Measurements from ENCODE around the gene LSM7.

LSM7 gene

DNA sequence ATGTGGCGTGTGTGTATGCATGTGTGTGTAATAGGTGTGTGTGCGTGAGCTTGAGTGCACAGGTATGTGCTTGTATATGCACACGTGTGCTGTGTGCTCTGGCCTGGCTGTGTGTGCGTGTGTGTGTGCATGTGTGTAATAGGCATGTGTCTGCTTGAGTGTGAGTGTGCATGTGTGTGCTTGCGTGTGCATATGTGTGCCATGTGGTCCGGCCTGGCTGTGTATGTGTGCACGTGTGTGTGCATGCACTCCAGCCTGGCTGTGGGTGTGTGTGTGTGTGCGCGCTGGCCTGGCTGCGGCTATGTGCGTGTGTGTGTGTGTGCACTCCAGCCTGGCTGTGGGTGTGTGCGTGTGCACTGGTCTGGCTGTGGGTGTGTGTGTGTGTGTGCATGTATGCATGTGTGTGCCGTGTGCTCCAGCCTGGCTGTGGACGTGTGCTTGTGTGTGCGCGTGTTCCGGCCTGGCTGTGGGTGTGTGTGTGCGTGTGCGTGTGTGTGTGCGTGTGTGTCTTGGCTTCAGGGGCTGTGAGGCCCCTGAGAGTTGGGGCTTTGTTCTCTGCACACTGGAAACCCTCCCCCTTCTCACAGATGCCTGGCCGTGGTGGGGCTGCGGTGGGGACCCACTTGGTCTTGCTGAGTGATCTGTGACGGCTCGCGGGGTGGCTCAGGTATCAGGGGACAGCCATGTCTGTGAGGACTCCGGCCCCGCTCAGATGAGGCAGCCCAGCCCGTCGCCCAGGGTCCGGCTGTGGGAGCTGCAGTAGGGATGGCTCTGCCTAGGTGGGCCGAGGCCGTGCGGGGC lies 8.3 kb upstream of the LSM7 start:
- no peak for DNase-seq

DNA sequence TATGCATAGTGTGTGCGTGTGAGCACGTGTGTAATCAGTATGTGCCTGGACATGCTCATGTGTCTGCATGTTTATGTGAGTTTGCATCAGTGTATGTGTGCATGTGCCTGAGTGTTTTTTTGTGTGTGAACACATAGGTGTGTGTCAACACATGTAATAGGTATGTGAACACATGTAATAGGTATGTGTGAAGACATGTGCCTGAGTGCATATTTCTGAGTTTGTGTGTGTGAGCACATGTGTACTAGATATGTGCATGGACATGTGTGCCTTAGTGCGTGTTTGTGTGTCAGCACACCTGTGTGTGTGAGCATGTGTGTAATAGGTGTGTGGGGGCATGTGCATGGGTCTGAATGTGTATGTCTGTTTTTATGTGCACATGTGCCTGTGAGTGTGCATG lies 7.5 kb upstream of the LSM7 start:
- DNase-seq = no peak

DNA sequence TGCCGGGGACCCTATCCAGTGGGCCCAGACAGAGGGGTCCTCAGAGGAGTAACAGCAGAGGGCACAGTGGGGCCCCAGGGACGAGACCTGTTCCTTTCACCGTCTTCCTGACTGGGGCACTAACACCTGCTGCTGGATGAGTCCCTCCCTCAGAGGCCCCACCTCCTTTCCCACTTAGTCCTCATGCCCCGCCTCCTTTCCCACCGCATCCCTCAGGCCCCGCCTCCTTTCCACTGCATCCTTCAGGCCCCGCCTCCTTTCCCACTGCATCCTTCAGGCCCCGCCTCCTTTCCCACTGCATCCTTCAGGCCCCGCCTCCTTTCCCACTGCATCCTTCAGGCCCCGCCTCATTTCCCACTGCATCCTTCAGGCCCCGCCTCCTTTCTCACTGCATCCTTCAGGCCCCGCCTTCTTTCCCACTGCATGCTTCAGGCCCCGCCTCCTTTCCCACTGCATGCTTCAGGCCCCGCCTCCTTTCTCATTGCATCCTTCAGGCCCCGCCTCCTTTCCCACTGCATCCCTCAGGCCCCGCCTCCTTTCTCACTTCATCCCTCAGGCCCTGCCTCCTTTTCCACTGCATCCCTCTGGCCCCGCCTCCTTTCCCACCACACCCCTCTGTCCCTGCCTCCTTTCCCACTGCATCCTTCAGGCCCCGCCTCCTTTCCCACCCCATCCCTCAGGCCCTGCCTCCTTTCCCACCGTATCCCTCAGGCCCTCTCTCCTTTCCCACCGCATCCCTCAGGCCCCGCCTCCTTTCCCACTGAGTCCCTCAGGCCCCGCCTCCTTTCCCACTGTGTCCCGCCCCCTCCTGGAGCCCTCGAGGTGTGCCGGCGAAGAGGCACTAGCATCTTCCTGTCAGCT lies 6.8 kb upstream of the LSM7 start:
- DNase-seq = no peak

DNA sequence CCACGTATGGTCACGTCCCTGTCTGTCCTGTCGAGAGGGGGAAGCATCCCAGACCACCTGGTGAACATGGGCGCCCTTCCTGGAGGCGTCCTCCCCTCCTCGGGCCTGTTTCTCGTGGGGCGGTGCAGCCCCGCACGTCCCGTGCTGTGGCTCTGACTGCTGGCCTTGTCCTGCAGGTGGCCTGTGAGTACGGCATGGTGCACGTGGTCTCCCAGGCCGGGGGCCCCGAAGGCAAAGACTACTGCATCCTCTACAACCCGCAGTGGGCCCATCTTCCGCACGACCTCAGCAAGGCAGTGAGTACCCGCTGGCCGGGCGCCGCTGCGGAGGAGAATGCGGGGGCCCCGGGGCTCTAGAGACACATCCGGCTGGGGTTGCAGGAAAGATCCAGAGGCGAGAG lies 6.0 kb upstream of the LSM7 start:
- no peak for DNase-seq

DNA sequence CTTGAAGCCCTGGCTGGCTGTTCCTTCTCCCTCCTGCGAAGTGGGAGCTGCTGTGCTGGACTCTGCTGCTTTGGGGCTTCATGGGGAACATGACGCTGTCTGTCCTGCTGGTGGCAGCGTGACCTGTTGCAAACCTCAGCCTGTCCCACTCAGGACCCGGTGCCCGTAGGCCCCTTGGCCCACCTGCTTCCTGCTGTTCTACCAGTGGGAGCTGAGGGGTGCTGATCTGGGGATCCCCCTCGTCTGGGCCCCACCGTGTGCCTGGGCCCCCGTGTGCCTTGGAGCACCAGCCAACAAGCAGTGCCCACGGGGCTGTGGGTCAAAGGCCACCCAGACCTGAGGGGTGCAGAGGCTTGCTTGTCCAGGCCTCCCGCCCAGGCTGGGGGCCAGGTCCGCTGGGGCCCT lies 5.4 kb upstream of the LSM7 start:
- no peak for DNase-seq

DNA sequence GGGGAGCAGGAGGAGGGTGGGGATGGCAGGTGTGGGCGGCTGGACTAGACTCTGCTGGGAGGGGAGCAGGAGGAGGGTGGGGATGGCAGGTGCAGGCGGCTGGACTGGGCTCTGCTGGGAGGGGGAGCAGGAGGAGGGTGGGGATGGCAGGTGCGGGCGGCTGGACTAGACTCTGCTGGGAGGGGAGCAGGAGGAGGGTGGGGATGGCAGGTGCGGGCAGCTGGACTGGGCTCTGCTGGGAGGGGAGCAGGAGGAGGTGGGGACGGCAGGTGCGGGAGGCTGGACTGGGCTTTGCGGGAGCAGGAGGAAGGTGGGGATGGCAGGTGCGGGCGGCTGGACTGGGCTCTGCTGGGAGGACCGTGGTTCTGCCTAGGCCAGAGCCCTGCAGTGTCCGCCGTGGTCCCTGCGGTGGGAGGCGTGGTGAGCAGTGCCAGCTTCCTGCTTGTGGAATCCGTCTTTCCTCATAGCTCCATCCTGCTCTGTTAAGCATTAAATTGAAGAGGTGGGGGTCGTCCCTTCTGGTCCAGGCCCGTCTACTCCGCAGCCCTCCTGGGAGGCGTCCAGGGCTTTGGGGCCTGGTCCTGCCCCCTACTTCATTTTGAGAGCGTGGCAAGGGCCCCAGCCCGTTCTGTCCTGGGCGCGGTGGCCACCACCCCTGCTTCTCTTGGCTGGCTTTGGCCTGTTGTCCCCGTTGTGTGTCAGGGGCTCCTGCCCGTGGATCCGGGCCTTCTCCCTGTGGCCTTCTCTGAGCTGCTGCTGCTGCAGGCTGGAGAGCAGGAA lies 4.8 kb upstream of the LSM7 start:
- peak; percentile 85 for DNase-seq

DNA sequence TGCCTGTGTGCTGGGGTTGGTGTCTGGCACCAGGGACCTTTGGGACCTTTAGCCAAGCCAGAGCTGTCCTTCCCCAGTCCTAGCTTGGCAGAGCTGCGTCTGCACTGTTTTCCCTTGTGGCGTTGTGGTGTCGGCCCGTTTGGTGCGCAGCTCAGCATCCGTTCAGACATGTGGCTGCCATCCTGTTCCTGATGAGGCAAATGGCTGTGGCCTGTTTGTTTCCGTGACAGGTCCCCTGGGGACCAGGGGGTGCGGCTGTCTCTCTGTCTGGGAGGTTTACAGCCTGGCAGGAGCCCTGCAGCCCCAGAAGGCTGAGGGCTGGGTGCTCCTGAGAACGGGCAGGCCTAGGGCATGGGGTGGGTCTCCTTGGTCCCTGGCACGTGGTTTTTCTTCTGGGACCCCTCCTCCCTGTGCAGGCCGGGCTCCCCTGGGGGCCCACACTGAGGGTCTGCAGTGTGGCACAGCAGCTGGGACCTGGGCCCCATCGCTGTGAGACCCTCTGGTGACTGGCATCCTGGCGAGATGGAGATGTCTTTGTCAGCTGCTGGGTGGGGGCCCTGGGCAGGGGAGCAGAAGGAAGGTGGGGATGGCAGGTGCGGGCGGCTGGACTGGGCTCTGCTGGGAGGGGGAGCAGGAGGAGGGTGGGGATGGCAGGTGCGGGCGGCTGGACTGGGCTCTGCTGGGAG lies 4.1 kb upstream of the LSM7 start:
- DNase-seq = peak; percentile 82

DNA sequence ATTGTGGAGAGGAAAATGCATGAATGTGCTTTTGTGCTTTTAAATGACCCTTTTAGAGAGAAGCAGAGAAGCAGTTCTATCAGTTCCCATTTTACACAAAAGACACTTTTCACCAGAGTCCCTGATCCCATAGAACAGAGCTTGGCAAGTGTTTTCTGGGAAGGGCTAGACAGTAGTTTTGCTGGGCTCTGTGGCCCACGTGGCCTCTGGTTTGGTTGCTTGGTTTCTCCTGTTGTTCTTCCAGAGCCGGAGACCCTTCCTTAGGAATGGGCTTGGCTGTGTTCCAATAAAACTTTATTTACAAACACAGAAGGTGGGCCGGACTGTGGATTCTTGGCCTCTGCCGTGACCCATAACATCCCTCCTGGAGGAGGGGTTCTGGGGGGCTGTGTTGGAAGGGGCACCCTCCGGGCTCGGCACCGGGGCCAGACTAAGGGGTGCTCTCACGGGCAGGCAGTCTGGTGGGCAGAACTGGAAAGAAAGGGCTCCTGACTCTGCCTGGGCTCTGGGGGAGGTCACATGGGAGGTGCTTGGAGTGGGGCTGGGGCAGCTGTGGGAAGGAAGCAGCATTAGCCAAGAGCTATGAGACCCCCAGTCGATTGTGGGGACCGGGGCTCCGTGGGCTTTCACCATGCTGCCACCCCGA lies 3.3 kb upstream of the LSM7 start:
- no peak for DNase-seq

DNA sequence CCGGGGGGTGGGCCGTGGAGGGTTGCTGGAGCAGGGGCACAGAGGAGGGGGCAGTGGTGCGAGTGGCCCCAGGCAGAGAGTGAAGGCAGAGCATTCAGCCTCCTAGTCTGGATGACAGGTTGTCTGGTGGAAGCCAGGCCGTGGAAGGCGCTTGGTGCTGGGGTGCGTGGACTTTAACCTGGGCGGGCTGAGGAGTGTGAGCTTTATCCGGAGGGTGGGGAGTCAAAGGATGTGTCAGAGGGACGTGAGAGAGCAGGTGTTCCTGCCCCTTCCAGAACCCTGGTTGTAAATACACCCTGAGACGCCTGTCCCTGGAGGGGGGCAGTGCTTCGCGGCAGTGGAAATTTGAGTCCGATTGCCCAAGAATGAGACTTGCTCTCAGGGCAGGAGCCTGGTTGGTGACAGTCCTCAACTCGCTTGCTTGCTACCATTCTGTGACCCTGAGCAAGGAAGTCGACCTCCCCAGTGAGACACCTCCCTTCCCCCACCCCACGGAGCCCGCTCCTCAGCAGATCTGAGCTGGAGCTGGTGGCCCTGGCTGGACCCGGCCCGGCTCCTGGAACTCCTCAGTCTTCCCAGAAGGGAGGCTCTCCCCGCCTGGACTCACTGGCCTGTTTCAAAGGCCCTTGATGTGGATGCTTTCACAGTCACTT lies 2.4 kb upstream of the LSM7 start:
- DNase-seq = peak; percentile 66

DNA sequence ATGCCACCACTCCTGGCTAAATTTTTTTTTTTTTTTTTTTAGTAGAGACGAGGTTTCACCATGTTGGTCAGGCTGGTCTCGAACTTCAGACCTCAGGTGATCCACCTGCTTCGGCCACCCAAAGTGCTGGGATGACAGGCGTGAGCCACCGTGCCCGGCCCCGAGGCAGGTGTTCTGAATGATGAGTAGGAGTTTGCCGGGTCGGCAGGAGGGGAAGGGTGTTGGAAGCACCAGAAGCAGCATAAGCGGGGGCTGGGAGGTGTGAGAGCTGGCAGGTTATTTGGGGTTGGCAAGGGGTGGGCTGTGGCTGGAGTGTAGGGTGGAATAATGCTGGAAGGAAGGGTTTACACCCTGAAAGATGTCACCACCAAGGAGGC lies 1.9 kb upstream of the LSM7 start:
- DNase-seq = no peak

DNA sequence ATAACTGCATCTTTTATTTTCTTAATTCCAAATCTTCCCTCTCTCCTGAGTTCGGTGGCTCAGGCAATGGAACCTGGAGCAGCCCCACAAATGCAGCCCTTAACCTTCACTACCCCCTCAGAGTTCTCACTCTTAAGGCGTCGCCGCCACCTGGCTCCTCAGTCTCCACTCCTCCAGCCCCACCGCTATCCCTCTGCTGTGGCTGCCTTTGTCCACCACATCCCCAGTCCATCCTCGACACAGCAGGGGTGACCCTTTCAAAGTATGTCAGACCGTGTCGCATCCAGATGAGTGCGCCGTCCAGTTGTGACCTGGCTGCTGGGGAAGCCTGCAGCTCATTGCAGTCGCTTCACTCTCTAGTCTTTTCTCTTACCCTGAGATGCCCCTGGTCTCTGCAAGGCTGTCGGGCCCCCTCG lies 1.1 kb upstream of the LSM7 start:
- no peak for DNase-seq

DNA sequence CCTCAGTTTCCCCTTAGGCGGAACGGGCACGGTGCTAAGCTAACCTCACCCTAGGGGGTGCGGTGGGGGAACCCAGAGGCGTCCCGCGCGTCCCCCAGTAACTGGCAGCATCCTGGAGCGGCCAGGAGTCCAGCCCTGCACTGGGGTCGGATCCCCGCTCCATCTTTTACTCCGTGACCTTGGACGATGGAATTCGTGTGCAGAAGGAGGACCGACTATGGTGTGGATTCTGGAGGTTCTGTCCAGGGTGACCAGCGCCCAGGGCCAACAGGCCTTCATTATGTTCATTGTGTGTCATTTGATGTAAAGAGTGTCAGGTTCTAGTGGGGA lies 728 bp upstream of the LSM7 start:
- DNase-seq = no peak

DNA sequence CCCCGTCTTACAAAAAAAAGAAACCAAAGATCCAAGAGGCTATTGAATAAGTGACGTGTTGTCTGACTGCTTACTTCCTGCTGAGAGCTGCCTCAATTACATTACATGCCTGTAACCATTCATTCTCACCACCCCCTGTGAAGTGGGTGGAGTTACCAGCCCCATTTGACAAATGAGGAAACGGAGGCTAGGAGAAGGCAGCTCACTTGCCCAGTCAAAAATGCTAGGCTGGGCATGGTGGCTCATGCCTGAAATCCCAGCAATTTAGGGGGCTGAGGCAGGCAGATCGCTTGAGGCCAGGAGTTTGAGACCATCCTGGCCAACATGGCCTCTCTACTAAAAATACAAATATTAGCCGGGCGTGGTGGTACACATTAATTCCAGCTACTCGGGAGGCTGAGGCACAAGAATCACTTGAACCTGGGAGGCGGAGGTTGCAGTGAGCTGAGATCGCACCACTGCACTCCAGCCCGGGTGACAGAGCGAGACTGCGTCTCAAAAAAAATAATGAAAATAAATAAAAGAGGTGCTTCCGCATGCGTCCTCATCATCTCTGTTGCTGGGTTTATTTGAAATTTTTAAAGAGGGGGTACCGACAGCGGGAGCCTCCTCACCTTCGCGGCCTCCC lies 499 bp downstream of the LSM7 start:
- DNase-seq = no peak

DNA sequence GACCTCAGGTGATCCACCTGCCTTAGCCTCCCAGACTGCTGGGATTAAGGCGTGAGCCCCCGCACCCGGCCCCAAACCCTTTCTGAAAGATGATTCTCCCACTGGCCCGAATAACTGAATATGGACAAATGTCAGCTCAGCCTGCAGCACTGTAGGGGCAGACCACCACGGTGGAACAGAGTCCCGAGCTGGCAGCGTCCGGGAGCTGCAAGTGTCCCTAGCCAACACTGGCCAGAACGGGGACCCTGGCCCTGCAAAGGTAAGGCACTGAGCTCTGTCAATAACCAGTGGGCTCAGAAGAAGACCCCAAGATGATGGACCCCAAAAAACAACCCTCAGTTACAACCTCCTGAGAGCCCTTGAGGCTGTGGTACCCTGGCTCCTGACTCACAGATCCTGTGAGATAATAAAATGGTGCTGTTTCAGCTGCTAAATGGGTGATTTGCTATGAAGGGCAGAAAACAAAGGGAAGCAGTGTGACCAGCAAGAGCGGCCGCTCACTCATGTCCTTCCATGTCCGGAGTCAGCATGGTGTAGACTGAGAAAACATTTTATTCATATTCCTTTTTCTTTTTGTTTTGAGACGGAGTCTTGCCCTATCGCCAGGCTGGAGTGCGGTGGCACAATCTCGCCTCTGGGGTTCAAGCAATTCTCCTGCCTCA lies 1.6 kb downstream of the LSM7 start:
- DNase-seq = no peak

DNA sequence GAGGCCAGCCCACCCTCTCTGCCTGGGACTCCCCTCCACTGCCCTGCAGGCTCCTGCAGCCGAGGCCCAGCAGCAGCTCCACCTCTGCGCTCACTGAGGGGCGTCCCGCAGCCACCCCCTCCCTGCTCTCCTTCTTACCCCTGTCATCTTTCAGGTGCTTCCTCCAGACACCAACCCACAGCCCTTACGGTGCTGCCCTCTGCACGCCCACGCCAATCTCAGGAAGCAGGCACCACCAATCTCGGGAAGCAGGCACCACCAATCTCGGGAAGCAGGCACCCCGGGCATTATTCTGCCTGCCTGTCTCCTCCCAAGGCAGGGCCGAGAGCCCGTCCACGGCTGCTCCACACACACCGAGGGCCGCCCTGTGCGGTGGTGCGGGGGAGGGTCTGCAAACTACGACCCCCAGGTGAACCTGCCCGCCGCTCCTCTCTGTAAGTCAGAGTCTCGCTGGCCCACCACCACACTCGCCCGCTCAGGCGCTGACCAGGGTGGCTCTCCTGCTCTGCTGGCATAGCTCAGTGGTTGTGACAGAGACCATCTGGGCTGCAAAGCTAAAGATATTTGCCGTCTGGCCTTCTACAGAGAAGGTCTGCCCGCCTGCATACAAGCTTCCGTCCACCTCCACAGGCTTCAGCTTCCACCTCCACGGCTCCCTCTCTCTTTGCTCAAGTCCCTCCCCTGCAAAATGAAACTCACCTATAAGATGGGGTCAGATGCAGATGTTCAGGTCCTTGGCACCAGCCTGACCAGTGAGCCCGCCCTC lies 2.9 kb downstream of the LSM7 start:
- DNase-seq = no peak

DNA sequence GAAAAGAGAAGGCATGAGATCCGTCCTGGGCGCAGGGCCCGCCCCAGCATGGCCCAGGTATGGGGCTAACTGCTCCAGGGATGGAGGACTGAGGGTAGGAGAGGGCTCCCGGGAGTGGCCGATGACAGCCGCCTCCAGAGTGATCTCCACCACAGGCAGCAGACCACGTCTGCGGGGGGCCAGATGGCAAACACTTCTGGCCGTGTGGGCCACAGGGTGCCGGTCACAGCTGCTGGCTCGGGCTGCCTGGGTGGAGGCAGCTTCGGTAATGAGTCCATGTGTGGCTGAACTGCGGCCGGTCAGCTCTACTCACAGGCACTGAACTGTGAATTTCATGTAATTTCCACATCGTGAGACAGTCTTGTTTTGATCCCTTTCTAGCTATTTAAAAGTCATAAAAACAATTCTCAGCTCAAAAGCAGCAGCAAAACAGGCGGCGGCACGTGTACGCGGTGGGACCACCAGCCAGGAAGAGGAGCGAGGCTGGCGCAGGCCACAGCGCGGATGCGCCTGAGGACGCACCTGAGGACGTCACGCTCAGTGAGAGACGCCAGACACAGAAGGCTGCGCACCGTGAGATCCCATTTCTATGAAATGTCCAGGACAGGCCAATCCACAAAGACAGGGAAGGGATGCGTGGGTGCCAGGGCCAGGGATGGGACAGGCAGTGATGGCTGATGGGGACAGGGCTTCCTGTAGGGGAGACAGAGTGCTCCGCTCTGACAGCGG lies 4.0 kb downstream of the LSM7 start:
- DNase-seq = no peak

DNA sequence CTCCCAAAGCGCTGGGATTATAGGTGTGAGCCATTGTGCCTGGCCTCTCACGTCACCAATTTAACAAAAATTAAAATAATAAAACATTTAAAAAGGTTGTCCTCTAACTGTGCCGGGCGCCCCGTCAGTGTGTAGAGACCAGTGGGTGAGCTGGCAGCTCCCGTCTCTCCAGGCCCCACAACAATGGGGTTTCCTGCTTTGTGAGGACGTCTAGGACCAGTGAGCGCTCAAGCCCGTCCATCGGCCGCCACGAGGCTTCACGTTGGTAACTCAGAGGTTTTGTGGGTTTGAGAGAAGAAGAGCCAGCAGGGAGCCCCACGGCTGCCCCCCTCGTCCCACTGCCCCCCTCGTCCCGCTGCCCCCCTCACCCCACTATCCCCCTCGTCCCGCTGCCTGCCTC lies 4.7 kb downstream of the LSM7 start:
- no peak for DNase-seq

DNA sequence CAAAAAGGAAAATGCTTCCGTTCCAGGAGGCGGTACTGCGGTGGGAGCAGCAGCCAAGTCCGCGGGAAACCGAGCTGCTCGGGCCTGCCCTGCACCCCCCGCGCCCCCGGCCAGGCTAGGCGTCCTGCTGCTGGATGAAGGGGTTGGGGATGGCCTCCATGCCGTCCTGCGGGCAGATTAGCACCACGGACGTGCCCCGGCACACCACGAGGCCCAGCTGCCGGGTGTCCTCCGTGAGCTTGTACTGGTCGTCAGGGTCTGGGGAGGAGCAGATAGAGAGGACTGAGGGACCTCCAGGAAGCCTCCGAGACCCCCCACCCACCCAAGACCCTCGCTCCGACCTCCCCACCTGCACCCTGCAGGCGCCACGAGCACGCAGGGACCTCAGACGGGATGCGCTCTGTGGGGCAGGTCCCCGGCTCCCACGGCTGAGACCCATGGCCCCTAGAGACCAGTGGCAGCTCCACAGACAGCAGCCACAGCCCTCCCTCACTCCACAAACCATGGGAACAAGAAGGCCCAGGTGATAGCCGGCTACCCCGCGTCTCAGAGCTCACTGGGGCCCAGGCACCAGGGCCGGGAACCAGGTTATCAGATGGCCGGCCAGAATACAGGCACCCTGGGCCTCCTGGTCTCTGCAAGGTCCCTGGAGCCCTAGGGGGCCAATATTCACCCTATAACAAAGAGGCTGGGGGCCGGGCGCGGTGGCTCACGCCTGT lies 6.7 kb downstream of the LSM7 start:
- no peak for DNase-seq

DNA sequence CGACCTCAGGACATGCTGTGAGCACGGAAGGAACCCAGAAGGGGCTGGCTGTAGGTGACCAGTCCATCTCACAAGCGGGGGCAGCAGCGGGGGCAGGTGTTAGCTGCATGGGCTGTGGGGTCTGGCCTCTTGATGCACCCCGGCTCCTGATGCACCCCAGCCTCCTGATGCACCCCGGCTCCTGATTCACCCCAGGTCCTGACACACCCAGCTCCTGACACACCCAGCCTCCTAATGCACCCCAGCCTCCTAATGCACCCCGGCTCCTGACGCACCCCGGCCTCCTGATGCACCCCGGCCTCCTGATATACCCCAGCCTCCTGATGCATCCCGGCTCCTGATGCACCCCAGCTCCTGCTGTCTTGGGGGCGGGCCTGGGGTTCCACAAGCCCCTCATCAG lies 7.4 kb downstream of the LSM7 start:
- DNase-seq = no peak

Data from NCI-H1436 (cell line).